Activated naive CD8-positive, alpha-beta T cell treated with anti-CD3 and anti-CD28 coated beads, Interleukin-2, amount 50 U/mL, for 16 hours (primary cell): ENCODE data around the gene ARHGAP22.

Experiments
- DNase-seq: peaks from one replicate; pipeline ENCODE4 v3.0.0-alpha.2; 2020; ENCODE audit warnings: low read depth, low spot score

Gene ARHGAP22

GRCh38 chr10:48512861-48513260, 92.0 kb downstream of the ARHGAP22 start:
- no peak for DNase-seq

GRCh38 chr10:48511875-48512231, 93.0 kb downstream of the ARHGAP22 start:
- DNase-seq: no peak

- DNase-seq: no peak
These were observed 93.6 kb downstream of the ARHGAP22 start for GRCh38 chr10:48511066-48511874.

- no peak for DNase-seq
These were observed 94.7 kb downstream of the ARHGAP22 start for GRCh38 chr10:48509974-48510692.

- no peak for DNase-seq
These were observed 95.8 kb downstream of the ARHGAP22 start for GRCh38 chr10:48508791-48509772.

GRCh38 chr10:48507933-48508790, 96.7 kb downstream of the ARHGAP22 start:
- no peak for DNase-seq

GRCh38 chr10:48507494-48507893, 97.4 kb downstream of the ARHGAP22 start:
- no peak for DNase-seq

- DNase-seq: no peak
These were observed 98.5 kb downstream of the ARHGAP22 start for GRCh38 chr10:48506147-48506917.

GRCh38 chr10:48505394-48506112, 99.3 kb downstream of the ARHGAP22 start:
- DNase-seq: no peak

- DNase-seq: no peak
These were observed 100.6 kb downstream of the ARHGAP22 start for GRCh38 chr10:48504141-48504885.

- DNase-seq: no peak
These were observed 101.5 kb downstream of the ARHGAP22 start for GRCh38 chr10:48503293-48503911.

- DNase-seq: no peak
These were observed 102.1 kb downstream of the ARHGAP22 start for GRCh38 chr10:48502791-48503190.

- DNase-seq: no peak
These were observed 102.8 kb downstream of the ARHGAP22 start for GRCh38 chr10:48501787-48502771.

- no peak for DNase-seq
These were observed 103.6 kb downstream of the ARHGAP22 start for GRCh38 chr10:48501226-48501625.

- DNase-seq: no peak
These were observed 104.1 kb downstream of the ARHGAP22 start for GRCh38 chr10:48500771-48501170.

GRCh38 chr10:48498940-48499510, 105.8 kb downstream of the ARHGAP22 start:
- DNase-seq: no peak
